ENCODE data around the gene LMF1. TPM values are rescaled to one million over a fixed set of nuclear protein-coding genes. Genes with fewer than 3 reads are reported as not detected.

LMF1 gene
- total and polyA plus RNA-seq, 2 of the 8 experiments (the other 6 are each of a cell fraction or from before 2014, with no cell fraction given): 3.5 to 9.1 TPM

GRCh38 chr16:977896-978295, 7.1 kb upstream of the LMF1 start:
- Histone ChIP-seq H4K91ac (replicated peaks; ENCODE audit: insufficient read length, low read length) (no peak overlapping the region), H3K18ac (ENCODE audit: extremely low read depth, low read length) (no peak overlapping the region), H3K4me1 (replicated peaks in 1 of 4; ENCODE audit: control insufficient read depth in 3 of 4, insufficient read depth in 4 of 4, low read length in 3 of 4) (peaks cover 0 to 16% (median 6%) of the 10 kb centered on the region in 4 experiments; a peak in 6 of 7 replicates), H2BK15ac (ENCODE audit: low read length) (no peak overlapping the region), H3K4ac (replicated peaks; ENCODE audit: insufficient read length, low read depth, low read length) (no peak overlapping the region), H3K23ac (ENCODE audit: insufficient read length) (no peak overlapping the region), H4K5ac (ENCODE audit: insufficient read length, low read depth, low read length) (no peak overlapping the region), H3K36me3 (ENCODE audit: control insufficient read depth in 2 of 4, insufficient read depth in 4 of 4, low read length in 3 of 4) (no peaks in the 10 kb centered on the region; a peak in 1 of 8 replicates), H4K20me1 (replicated peaks in 1 of 2; ENCODE audit: control insufficient read depth in 1 of 2, insufficient read depth in 2 of 2, low read length in 2 of 2) (peaks cover 2 to 11% of the 10 kb centered on the region in 2 experiments), H2AK5ac (ENCODE audit: low read depth, low read length) (0 out of 2 replicates have a peak overlapping the region, but pooled peaks have one; percentile 39), H3K4me3 (ENCODE audit: extremely low read depth in 1 of 4, insufficient read depth in 2 of 4, low read depth in 3 of 4, low read length in 4 of 4) (no peak overlapping the region), H3K79me1 (ENCODE audit: low read depth, low read length) (no peaks in the 10 kb centered on the region), H3K9ac (replicated peaks in 1 of 4; ENCODE audit: extremely low read depth in 1 of 4, low read depth in 3 of 4, low read length in 3 of 4) (no peak overlapping the region), H4K8ac (ENCODE audit: extremely low read depth, insufficient read depth, low read length) (no peak overlapping the region), H2BK5ac (ENCODE audit: low read depth, low read length) (no peak overlapping the region), H3K27me3 (replicated peaks in 1 of 4; ENCODE audit: control insufficient read depth in 3 of 4, extremely low read depth in 1 of 4, insufficient read depth in 3 of 4, low read length in 3 of 4) (peaks cover 27 to 45% (median 36%) of the 10 kb centered on the region in 4 experiments), H3K4me2 (ENCODE audit: insufficient read depth in 1 of 2, low read depth in 2 of 2, low read length in 2 of 2) (no peak overlapping the region), H3K27ac (ENCODE audit: low read depth, low read length) (no peak overlapping the region), H3K14ac (ENCODE audit: insufficient read length) (no peak overlapping the region), H2AFZ (ENCODE audit: low read length) (no peak overlapping the region), H2BK12ac (ENCODE audit: low read depth, low read length) (no peak overlapping the region), H3K56ac (replicated peaks; ENCODE audit: insufficient read length, low read depth, low read length) (peak overlapping the region; percentile 99), H3K79me2 (ENCODE audit: control insufficient read depth in 1 of 2, insufficient read depth in 2 of 2, low read length in 2 of 2) (no peaks in the 10 kb centered on the region), H2BK20ac (ENCODE audit: low read length) (no peak overlapping the region), H3K23me2 (ENCODE audit: low read depth, low read length) (peaks cover 10% of the 10 kb centered on the region; the same call in 1 of the 2 replicates), H2BK120ac (replicated peaks; ENCODE audit: low read depth, low read length) (no peak overlapping the region), H3K9me3 (ENCODE audit: insufficient read depth in 2 of 2, low read depth in 1 of 2, low read length in 1 of 2) (no peaks in the 10 kb centered on the region)
- 57 to 100% methylated on average over 3 to 8 of the region's 8 CpGs for WGBS, 2 experiments (ENCODE audit: extremely low coverage in 1 of 2, insufficient coverage in 1 of 2, insufficient read length in 1 of 2, insufficient replicate concordance in 2 of 2, low coverage in 1 of 2, low lambda C conversion rate in 2 of 2, missing lambda C conversion rate in 1 of 2)
- CTCF ChIA-PET (ENCODE audit: partially characterized antibody): interaction anchor here (0.9 kb wide), 1 partner anchor 228 kb away, joined by 3 read pairs; no protein-coding TSS in a partner anchor
- FAIRE-seq (no peak), DNase-seq (ENCODE audit: low read depth in 1 of 2, low spot score in 2 of 2) (no peak)
- TF ChIP-seq JUND (IDR thresholded peaks at IDR 0.05; ENCODE audit: low read length): no peak
- TF ChIP-seq, protein P1, sequence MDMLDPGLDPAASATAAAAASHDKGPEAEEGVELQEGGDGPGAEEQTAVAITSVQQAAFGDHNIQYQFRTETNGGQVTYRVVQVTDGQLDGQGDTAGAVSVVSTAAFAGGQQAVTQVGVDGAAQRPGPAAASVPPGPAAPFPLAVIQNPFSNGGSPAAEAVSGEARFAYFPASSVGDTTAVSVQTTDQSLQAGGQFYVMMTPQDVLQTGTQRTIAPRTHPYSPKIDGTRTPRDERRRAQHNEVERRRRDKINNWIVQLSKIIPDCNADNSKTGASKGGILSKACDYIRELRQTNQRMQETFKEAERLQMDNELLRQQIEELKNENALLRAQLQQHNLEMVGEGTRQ (IDR thresholded peaks at IDR 0.05; ENCODE audit: low read length): no peak
- POLR2A ChIA-PET (ENCODE audit: partially characterized antibody): no interaction called here

All from H1 (cell line).